ENCODE results near the gene PTPRQ.
"Not testable (repeated sequence)": the region's sequence is repeated elsewhere in the genome, so short reads cannot be mapped to it uniquely, and the experiment has no call there.

PTPRQ gene

DNA sequence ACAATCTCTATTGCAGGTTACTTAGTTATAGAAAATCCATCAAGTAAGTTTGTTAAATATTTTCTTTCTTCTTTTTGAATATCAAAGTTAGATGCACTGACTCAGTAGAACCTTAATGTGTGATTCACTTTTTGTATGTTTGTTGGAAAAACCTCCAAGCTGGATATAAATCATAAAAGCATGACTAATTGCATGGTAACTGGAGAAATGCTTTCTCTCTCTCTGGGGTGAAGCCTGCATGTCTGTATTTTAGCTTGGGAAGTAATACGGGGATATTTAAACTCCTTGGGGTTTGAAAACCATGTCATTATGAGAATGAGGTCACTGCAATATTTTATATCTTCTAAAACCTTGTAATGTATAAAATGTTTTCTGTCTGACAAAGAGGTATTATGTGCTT is 204.8 kb downstream of the PTPRQ start:
- no peak for DNase-seq

DNA sequence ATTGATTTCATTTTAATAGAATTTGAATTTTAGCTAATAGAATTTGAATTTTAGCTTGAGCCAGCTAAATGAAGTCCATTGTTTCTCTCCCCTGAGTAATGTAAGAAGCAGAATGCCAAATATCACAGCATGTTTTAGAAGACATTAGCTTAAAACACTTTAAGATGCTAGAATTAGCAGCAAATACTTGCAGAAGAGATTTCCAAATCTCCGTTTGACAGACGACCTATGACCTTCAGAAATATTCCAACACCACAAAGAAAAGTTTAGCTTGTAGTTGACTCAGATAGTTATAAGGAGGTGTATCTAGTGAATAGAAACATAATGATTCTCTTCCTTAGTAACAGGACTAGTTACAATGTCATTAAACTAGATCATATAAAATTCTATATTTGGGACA is 211.7 kb downstream of the PTPRQ start:
- DNase-seq: no peak

DNA sequence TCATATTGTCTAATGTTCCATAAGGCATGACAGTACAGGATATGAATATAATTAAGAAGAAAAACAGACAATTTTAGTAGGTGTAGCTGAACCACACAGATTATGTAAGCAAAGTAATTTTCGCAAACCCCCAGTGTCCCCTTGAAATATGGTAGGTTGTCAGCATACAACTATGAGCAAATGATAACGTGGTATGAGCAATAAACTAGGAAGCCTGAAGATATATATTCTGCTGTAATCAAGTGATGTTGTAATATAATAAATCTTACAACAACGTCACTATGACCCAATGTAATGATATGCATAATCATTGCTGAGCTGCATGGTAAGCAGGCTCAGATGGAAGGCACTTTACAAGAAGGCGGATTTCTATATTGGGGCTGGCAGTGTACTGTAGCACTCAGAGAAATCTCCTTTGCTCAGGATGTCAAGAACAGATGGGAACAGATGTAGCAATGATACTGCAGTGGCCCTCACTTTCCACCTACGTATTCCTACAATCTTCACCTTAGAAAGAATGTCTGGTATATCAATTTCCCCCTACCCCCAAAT is 215.6 kb downstream of the PTPRQ start:
- DNase-seq: no peak

DNA sequence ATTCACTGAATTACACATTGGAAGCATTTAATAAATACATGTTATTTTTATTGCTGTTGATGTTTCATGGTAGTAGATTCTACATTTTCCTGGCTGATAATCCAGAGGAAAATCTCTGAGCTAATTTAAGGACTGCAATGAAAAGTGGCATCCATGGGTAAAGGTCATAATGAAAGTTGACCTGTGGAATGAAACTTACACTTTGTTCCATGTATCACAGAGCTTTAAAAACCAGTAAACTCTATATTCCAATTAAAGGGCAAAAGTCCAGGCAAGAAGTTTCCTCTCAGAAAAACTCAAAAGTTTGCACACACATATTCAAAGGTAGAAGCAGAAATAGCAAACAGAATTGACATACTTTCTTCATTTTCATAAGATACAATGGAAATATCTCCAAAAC is 218.6 kb downstream of the PTPRQ start:
- DNase-seq: no peak

DNA sequence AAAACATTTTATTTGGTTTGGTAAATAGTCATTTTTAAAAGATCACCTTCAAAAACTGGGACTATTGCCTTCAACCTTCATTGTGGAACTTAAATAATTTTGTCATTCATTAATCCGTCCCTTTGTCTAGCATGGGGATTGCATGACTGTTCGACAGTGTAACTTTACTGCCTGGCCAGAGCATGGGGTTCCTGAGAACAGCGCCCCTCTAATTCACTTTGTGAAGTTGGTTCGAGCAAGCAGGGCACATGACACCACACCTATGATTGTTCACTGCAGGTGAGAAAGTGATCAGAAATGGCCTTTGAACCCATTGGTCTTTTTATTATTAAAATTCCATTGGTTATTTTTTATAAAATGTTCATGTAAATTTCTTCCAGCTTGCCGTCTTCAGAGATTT is 226.2 kb downstream of the PTPRQ start:
- no peak for DNase-seq

DNA sequence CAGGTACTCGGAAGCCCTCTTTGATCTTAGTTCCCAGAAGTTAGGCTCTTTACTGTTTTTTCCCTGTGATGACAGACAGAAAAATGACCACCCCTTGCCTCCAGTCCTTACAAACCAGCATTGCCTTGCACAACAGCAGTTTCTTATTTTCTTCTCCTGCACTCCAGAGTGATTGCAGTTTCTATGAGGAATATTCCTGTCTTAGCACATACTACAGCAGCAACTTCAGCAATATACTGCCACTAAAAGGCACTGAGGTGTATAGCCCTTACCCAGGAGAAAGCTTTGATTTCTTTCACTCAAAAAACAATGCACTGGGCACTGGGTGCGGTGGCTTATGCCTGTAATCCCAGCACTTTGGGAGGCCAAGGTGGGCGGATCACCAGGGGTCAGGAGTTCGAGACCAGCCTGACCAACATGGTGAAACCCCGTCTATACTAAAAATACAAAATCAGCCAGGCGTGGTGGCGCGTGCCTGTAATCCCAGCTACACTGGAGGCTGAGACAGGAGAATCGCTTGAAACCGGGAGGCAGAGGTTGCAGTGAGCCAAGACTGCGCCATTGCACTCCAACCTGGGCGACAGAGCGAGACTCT is 232.1 kb downstream of the PTPRQ start:
- not testable (repeated sequence) for DNase-seq

DNA sequence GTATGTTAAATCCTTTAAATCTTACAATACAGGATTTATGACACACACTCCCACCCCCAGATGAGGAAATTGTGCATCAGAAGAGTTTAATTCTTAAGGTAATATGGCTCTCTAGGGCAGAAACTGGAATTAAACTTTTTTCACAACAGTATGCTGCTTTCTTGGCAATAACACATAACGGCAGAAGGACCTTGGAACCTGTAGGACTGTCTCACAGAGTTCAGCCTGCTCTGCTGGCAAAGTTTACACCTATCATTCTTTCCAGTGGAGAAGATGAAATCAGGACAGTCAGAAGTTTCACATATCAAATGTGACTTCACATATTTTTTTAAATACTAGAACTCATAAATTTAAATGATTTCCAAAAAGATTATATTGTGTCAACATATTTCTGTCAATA is 232.8 kb downstream of the PTPRQ start:
- no peak for DNase-seq

DNA sequence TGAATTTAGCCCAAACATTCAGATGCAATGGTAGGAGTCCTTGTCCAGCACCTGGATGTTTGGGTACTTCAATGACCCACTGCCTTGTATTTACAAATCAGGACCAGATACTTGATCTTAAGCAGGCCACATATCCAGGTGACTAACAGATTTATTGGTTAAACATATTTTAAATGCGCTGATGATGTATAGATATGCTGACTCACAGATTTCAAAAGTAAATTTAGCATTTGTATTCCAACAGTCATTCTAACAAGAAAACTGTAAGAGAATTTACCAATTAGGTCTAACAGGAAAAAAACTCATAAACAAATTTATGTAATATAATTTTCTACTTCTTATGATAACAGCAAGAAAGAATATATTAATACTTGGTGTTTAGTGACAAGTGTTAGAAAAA is 234.0 kb downstream of the PTPRQ start:
- no peak for DNase-seq

DNA sequence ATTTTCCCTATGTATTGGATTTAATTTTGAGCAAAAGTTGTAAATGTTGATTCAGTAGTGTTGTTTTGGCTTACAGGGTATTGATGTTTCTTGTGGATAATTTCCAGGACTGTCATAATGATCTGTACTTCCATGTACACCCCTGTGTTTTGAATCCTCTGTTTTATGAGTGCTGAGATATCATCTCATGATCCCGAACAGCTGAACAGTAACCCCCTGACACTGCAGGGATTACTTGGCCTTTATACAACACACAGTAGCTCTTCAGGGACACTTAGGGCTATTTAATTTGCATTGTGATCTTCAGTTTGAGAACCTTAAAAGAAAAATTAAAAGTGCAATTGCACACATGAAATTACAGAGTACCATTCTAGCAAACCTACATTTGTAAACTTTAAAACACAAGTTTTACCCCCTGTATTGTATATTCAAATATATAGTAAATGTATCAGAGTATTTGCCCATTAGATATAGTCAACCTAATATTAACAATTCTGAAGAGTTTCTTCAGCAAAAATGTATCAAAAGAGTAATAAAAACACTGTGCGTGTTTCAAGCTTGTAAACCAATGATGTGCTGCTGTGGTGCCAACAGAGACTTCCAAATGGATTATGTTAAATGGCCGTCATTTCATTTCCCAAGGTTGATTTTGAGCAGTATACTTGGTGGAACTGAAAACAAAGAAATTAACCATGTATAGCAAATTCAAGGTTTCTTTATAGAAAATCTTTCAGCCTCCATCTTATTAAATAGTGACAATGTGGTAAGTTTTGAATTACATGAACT is 235.5 kb downstream of the PTPRQ start:
- DNase-seq: no peak

DNA sequence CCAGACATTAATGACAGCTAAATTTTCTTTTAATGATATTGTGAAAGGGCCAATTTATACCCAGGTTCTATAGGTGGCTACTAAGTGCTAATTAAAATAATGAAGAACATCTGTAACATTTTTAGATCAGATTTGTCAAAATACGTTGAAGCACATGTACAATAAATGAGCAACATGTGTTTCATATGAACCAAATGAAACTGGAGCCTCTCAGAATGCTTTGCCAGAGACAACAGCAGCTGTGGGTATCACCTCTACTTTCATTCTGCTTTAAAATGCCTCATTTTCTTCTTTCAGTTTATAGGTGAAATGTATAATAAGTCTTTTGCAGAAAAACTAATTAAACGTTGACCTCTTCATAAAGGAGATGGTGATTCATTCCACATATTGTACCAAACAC is 237.3 kb downstream of the PTPRQ start:
- DNase-seq: no peak

DNA sequence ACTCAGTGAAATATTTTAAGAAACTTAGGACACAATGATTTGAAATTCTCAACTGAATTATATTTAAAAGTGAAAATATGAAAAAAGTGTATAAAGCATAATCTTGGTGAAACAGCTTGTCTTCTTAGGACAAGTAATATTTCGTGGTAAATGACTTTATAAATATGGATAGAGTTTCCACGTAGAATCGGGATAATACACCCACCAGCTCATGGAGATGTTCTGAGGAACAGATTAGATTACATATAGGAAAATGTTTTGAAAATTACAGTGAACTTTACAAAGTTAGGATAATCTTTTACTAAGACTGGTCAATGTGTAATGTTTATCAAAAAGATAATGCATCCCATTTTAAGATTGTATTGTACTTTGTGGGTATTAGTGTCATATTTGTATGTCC is 237.8 kb downstream of the PTPRQ start:
- DNase-seq: no peak

DNA sequence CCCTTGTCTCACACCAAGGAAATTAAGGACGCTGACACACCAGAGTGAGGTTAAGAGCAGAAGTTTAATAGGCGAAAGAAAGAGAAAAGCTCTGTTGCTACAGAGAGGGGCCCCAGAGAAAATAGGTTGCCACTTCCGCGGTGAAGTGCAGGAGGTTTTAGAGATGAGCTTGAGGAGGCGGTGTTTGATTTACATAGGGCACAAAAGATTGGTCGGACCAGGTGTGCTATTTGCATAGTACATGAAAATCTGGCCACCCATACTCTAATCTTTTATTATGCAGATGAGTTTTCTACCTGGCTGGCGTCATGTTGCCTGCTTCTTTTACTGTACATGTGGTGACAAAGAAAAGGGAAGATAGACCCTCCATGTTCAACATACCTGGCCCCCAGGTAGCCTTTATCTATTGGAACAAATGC is 240.1 kb downstream of the PTPRQ start:
- DNase-seq: no peak

DNA sequence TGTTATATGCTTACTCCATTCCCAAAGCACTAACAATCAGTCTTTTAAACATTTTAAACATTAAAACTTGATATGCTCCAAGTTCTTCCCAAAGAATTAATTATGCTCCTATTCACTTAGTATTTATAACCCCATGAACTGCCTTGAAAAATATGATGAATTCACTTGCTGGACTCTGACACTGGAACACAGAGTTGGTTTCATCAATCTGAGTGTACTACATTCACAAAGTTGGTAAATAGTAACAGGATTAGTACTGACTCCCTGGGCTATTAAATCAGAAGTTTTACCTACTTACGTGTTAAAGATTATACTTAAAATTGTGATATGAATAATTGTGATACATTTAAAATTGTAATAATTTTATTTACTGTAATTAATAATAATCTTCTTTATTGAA is 246.1 kb downstream of the PTPRQ start:
- DNase-seq: no peak

DNA sequence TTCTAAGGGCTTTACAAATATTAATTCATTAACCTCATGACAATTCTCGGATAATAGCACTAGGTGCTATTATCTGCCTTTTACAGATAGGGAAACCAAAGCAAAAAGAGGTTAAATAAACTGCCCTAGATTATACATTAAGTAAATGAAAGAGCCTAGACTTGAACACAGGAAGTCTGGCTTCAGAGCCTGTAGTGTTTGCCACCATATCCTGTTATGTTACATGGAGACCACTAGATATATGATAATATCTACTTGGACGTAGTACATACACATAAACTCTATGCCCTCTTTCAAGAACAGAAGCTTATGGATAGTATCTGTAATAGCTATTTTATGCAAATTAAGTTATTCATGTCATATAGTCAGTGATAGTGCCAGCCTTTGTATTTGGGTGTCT is 246.5 kb downstream of the PTPRQ start:
- DNase-seq: no peak

DNA sequence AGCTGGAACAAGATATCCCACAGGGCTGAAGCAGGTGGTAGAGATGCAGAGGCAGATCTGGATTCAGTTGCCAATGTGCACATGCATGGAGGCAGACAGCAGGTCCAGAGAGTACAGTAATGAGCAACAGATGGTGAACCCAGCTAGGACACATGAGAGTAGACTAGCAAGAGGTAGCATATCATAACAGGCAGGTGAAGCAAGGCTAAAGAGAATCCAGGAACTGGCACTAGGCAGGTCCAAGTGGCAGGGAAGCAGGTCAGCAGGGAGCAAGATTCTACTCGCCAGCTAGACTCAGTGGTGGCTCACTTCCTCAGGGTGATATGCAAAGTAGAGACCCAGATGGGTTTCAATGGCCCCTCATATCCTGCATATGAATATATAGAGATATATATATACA is 248.1 kb downstream of the PTPRQ start:
- no peak for DNase-seq

DNA sequence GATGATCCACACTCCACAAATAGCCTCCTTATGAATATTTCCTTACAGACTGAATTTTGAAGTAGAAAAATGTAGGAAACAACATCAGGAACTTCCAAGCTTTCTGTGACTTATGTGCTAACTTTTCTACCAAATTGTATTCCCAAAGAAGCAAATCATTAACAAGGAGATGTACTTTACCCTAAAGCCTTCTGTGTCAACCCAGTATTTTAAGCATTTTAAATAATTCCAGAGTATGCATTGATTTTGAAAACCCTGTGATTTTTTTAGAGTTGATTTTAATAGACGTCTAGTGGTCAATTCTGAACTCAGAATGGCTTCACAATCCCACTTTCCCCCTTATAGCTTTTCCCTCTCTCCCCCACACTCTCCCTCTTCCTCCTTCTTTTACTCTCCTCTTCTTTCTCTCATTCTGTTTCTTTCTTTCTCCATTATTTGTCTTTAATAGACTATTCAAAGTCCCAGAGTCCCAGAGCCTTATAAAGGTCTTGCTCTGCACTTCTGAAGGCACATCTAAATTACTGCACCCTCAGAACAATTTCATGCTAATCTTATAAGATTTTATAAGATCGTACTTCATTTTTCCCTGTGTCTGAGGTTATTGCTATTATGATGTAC is 253.3 kb downstream of the PTPRQ start:
- DNase-seq: no peak

DNA sequence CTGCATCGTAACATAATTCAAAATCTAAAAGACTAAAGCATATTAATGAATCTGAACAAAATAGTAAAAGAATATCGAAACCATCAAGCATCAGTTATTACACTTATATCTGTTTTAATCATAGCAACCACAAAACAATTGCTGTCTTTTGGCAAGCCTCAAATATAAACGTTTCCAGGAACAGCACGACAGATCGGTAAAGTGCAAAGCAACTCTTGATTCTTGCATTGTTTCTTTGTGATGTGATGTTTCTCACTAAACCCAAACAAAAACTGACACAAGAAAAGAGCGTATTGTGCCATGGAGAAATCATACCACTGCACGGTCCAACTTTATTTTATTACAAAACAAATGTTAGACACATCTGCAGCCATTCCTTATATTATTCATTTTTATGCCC is 254.2 kb downstream of the PTPRQ start:
- DNase-seq: no peak

DNA sequence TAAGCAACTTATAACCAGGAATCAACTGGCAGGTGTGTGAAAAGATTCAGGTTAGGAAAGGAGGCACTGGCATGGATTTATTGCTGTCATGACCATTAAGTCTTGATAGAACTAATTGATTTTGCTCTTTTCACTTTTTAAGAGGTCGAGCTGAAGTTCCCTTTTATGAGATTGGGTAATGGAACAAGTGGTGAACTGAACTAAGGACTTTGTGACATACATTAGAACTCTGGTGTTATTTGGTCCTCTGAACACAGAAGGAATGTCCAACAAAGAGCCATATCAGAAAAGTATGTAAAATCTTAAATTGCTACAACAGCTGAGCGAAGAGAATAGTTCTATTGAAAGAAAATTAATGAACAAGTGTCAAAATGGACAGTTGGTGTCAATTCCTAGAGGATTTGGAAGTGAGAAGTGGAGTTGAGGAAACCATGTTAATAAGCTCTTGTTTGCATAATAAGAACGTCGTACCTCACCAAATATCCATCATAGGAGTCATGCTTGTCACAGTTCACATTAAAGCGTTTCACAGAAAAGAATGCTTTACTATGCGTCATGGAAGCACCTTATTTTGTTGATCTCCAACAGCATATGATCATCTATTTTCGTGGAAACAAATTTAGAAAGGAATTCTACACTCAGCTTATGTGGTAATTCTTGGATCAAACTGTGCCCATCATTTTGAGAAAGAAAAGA is 255.0 kb downstream of the PTPRQ start:
- DNase-seq: no peak

DNA sequence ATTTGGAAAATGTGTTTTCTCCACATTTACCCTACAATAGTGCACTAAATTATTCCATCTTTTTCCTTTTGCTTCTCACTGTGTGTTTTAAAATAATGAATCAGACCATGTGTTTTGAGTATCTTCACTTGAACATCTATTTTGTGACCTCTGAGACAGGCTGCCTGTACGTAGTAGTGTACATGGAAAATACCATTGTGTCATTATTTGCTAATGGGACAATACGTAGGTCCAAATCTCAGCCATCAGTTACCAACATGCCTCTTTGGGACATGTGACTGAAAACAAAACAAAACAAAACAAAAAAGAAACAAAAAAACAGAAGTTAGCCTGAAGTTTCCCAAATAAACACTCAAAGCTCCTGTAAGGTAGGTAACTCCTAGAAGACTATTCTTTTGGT is 256.3 kb downstream of the PTPRQ start:
- DNase-seq: no peak

DNA sequence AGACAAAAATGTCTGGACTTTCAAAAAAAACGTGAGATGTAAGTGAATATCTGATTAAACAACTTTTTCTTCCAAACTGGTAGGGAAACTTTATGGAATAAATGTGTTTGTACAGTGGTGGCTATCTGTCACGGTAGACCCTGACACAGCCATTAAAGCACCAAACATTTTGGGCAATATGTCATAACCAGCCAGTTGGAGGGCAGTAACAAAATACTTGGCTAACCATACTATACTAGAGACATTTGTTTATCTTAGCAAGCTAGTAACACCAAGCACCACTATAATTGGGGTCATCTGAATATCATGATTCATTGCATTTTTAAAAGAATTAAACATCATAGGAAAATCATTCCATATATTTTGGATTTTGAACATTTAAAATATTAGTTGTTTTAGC is 257.4 kb downstream of the PTPRQ start:
- no peak for DNase-seq

DNA sequence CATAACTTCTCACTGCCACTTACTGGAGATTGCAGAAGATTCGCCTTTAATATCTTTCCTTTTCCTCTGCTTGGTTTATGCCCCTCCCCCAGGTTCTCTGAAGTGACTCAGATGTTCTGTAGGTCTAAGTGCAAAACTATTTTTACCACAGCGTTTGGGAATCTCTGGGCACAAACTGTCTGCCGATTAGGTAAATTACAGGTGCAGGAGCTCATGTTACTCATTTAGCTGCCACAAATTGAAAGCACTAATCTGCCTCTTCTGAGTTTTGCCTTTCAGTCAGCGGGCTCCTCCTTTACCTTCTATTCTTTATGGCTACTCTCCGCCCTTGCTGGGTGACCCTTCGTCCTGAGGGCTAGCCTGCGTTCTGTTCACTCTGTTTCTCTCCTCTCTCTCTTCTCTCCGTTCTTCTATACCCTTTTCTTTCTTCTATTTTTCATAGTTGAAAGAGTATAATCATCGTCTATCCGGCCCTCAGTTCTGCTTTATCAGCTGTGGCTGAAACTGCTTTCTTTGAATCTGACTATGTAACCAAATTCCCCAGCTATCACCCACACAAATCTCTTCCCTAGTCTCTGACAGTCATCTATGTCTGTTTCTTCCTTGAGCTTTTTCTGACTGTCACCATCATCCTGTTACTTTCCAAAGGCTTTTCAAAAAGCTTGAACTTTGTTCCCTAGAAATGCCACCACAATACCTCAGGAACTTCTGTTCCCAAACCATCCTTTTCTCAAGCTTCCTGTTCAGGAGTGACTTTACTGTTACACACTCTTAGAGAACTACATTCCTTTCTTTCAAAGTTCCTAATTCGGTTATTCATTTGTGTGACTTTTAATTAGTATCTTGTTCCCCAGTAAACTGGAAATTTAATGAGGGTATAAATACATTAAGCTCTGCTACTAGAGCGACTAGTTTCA is 259.1 kb downstream of the PTPRQ start:
- DNase-seq: no peak

DNA sequence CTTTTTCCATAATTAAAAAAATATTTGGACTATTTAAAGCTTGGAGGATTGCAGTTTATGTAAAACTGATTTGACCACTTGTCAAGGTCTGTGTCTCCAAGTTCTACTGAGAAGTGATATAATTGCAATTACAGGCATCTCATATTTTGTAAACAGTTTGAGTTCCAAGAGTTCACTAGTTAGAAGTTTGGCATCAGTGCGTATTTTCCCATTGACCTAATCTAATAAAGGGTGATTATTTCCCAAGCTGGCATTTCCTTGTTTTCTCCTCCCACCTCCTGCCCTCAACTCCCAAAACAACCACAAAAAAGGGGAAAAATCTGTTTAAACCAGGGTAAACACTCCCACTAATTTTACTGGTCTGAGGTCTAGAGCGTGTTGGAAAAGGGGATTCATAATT is 260.4 kb downstream of the PTPRQ start:
- DNase-seq: no peak
